SK-N-MC (cell line): ENCODE results near the gene PLXDC2.

Experiments used
- EZH2 ChIP-seq: fragments of 200-600 bp; sonication (generic); IDR thresholded peaks from one replicate; pipeline ENCODE4 v1.6.1; 2017; ENCODE audit warnings: antibody characterized with exemption
- FOXP2 ChIP-seq: optimal IDR thresholded peaks from 2 replicates; pipeline ENCODE3; 2011; ENCODE audit warnings: mild to moderate bottlenecking, moderate library complexity; ENCODE audit not compliant: insufficient read depth; ENCODE audit errors: extremely low read length, control extremely low read depth
- POLR2AphosphoS5 ChIP-seq: IDR thresholded peaks from 2 replicates; pipeline ENCODE4 v1.6.1; 2012; ENCODE audit warnings: mild to moderate bottlenecking, low read depth, low read length, borderline replicate concordance

DNA sequence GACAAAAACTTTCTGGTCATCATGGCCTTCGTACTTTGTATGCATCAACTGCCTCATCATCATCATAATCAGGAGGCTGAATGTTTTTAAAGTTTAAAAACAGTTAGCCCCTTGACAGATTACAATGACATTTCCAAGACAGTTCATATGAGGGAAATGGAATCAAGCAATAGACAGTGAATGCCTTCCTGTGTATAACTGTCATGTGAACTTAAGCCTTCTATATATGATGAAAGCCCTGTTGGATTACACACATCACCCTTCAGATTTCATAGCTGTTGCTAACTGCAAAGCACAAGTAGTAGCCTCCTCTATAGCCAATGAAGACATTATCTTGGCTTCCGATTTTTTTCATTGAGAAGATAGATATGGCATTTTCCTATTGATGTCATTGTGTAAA, 154.0 kb downstream of the PLXDC2 start:
- TF ChIP-seq EZH2 = no peak
- TF ChIP-seq POLR2AphosphoS5 = no peak
- TF ChIP-seq FOXP2 = no peak
